GM23248 (cell line): ENCODE measurements around the gene HUWE1.

Source experiments
- EZH2 ChIP-seq: fragments of 200-600 bp; sonication (generic); IDR thresholded peaks from 2 replicates; pipeline ENCODE4 v1.6.1; 2018; ENCODE audit warnings: antibody characterized with exemption, mild to moderate bottlenecking; ENCODE audit not compliant: insufficient read depth, poor library complexity, severe bottlenecking
- EZH2phosphoT487 ChIP-seq: fragments of 200-600 bp; sonication (generic); IDR thresholded peaks from 2 replicates; pipeline ENCODE4 v1.6.1; 2018; ENCODE audit warnings: antibody characterized with exemption, moderate library complexity, mild to moderate bottlenecking, low read depth; ENCODE audit not compliant: insufficient read depth

GRCh38 chrX:53642337-53642736, 44.2 kb downstream of the HUWE1 start:
- no peak for TF ChIP-seq EZH2
- TF ChIP-seq EZH2phosphoT487 = no peak
